KBM-7 (cell line): ENCODE results near the gene CDKAL1.

Experiments
- DNase-seq: peaks from one replicate; pipeline ENCODE4 v3.0.0-alpha.2; 2015
- in situ Hi-C: fragments of 300-500 bp; cut with MboI; formaldehyde crosslinking; loops from 2 replicates; pipeline ENCODE4 v1.14.3; 2020; ENCODE audit warnings: low sequenced_read_pairs, low pct_unique_long_range_greater_than_20kb, mixed read lengths

Gene CDKAL1

DNA sequence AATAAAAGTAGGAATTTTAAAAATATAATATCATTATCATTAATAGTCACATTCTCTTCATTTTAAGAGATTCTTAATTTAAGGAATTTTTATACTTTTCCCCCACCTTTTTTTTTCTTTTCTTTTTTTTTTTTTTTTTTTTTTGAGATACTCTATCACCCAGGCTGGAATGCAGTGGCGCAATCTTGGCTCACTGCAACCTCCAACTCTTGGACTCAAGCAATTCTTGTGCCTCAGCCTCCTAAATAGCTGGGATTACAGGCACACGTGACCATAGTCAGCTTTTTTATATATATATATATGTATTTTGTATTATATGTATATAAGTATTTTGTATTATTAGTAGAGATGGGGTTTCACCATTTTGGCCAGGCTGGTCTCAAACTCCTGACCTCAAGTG lies 457.7 kb downstream of the CDKAL1 start:
- no peak for DNase-seq

DNA sequence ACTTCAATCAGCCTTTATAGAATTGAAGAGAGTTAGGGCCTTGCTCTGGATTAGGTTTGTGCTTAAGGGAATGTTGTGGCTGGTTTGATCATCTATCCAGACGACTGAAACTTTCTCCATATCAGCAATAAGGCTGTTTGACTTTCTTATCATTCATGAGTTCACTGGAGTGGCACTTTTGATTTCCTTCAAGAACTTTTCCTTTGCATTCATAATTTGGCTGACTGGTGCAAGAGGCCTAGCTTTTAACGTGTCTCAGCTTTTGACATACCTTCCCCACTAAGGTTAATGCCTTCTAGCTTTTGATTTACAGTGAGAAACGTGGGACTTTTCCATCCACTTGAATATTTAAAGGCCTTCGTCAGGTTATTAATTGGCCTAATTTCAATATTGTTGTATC lies 461.8 kb downstream of the CDKAL1 start:
- no peak for DNase-seq
- in situ Hi-C loops: no loop called here

More for the DNA sequence above, 457.7 kb downstream of the CDKAL1 start:
- in situ Hi-C loops: no loop called here

DNA sequence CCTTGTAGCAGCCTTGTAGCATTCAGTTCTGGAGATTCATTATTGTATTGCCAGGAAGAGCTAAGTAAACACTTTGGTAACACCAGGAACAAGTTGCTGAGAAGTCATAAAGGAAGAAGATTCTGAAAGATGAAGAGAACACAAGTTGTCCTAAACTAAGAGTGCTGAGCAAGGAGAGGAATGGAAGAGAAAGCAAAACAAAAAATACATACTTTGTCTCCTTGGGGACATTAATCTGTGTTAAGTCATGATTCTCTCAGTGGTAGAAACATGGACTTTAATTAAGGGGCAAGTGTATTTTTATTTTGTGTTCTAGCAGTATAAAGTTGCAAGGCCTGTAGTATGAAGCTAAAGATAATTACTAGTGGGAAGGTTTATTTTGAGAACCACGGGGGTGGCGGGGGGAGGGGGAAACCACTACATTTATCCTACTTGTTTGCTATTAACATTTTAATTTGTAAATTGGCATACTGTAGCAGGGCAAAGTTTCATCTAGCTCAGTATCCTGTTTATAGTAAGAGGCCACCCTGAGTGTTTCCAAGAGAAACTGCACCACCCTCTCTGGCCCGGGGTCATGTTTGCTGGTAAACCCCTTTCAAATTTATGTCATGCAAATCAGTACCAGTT lies 463.0 kb downstream of the CDKAL1 start:
- no peak for DNase-seq
- in situ Hi-C loops: no loop called here

DNA sequence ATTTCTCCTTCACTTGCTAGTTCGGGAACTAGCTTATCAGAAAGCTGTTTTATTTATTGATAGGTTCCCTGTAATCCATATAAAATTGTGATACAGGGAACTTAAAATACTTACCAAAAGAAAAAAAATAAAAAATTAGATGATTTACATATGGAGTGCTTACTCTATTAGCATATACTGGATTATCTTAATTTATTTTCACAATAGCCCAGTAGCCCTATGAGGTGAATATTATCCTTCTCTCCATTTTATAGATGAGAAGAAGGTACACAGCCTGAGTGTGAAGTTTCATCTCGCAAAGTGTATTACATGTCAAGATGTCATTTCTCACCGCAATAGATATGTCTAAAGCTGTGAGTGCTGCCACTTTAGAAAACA lies 463.5 kb downstream of the CDKAL1 start:
- in situ Hi-C loops: no loop called here
- DNase-seq: no peak

DNA sequence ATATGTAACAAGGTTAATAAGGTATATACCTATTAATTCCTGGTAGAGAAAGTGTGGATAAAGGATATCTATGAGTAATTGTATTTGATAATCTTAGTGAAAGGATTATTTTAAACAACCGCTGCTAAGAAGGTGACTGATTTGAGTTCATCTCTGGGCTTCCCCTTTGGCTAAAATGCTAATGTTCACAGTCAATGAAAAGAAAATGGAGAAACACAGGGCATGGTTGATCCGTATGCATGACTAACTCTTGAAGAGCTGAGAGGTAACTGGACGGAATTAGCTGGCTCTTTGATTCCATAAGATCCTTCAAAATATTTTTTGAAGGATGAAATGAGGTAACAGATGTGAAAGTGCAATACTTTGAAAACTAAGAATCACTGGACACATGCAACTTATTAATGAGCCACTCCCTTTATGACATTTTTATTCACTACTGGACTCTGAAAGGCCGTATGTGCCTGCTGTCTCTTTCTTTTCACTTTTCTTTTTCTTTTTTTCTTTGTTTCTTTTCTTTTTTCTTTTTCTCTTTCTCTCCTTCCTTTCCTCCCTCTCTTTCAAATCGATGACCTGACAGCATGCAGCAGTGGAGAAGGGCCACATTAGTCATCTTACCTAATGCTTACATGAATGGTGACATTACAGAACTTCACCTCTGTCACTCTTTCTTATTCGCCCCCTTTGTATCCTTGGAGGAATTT lies 464.6 kb downstream of the CDKAL1 start:
- DNase-seq: no peak
- in situ Hi-C loops: no loop called here

DNA sequence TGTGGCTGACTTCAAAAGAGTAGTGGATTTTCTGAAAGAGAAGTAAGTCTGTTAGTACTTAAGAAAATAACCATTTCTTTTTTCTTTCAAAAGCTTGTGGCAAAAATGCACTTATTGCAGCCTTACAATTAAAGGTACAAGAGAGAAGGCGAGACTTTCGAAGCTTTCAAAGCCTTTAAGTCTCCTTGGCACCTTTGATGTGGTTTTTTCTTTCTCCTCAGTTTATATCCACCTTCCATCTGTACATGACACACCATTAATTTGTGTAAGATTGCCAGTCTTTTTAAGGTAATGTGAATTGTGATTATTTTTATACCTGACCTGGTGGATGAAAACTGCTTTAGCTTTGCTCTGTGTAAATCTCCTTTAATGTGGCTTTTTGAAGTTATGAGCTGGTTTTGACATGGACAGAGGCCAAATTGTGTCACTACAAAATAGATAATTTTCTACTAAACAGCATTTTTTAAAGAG lies 466.1 kb downstream of the CDKAL1 start:
- in situ Hi-C loops: no loop called here
- DNase-seq: no peak

DNA sequence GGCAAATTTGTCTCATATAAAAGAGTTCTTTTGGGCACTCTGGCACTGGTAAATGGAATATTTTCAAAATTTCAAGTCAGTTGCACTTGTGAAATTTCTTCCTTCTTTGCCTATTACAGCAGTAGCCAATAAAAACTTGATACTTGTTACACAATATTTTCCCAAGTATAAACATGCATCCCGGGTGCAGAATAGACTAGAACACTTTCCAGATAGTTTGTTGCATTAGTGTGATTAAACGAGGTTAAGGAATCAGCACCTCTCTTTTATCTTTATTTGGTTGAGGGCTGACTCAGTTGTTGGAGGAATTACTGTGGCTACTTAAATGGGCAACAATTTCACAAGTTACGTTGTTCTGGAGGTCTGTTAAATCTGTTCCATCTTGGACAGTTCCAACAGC lies 467.5 kb downstream of the CDKAL1 start:
- in situ Hi-C loops: no loop called here

DNA sequence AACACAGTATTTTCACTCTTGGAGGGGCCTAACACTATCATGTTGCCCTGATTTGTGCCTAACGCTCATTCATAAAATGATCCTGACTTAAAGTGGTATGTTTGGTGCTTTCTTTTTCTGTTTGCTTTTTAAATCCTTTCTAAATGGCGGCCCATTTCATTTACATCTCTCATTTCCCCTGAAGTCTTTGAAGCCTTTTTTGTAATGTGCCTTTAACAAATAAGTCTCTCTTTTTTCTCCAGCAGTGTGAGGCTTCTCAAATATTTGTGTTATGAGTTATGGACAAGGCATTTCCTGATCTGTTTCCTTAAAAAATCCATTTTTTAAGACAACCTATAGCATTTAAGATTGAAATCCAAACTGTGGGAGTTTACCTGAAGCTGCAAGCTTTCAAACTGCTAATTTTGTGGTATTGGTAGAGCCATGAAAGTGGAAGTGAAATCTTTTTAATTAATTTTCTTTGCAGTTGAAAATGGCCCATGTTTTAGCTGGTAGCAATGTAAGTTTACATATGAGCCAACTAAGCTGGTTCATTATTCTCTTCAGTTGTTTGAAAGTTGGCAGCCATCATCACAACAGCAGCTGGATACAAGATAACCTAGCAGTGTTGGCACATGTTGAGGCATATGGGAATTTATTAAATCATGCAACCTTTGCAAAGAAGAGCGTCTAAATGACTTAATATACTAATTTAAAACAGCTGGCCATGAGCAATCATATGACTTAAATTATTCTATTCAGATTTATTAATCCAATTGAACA lies 469.7 kb downstream of the CDKAL1 start:
- DNase-seq: no peak
- in situ Hi-C loops: no loop called here

More for the DNA sequence above, 467.5 kb downstream of the CDKAL1 start:
- no peak for DNase-seq

DNA sequence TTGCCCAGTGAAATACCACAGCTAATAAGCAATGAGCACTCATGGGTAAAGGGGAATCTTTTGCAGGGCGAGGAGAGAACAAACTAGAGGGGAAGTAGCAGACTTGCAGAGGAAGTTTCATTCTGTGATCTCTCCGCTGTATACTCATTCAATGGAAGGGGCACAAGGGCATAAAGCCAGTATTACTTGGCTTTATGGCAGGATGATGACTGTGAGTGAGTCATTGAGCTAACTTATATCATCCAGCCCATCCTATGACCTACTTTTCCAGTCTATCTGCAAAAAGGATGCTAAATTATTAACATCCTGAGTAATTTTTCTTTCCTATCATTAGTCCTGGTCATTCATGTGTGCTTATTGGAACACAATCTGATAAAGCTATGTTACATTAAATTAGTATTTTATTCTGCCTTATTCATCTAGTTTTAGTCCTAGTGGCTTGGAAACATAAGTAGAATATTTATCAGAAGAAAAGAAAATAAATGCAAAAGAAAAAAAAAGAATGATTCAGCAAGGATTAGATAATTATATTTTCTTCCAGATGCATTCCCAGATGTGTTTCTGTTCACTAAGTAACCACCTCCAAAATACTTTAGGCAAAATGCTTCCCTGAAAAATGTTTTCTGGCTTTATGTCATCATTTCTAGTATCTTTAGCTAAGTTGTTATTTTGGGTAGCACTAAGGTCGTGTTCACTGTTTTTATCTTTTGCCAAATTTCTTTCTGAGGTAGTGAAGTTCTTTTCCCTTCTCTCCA lies 471.7 kb downstream of the CDKAL1 start:
- no peak for DNase-seq
- in situ Hi-C loops: no loop called here

DNA sequence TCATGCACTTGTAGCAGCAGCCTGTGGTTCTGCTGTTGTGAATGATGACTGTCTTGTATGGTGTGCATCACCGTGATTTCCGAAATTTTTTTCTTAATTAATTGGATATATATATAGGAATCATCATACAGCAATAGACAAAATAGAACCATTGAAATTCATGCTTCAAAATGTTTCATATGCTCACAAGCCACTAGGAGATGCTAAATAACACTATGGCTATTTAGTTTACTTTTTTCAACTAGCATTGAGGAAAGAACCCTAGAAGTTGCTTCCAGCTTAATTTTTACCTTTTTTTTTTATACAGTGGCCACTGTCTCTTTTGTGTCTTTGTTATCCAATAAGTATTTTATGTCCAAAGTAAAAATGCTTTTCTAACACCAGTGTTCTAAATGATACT lies 485.4 kb downstream of the CDKAL1 start:
- in situ Hi-C loops: no loop called here
- no peak for DNase-seq

DNA sequence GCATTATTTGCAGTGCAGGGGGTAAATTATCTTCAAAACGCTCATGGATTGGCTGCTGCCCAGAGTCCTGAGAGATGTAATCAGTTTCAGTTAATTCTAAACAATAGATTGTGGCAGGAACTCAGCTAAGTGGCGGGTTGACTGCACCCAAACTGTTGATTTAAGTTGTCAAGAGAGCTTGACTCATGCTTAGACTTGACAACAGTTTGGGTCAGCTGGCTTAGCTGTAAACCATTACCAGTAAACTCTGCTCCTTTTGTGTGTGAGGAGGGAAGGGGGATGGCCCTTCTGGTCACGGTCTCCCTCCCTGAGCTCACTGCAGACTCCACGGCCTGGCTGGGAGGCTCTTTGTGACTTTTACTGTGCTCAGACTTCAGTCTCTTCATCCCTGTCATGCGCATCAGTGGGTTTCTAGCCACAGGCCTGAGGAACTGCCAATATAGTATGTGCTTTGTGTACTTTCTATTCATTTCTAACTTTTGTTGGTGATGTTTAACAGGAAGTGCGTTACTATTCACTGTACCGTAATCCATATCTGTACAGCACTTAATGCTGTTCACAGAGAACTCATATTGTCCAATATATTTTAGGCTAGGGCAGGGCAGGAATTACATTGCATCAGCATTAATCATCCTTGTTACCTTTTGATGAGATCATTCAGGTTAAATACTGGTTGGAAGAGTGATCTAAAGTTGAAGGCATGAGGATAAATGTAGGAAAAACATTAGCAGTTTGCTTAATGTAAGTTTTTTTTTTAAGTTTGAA lies 488.3 kb downstream of the CDKAL1 start:
- DNase-seq: no peak
- in situ Hi-C loops: no loop called here

DNA sequence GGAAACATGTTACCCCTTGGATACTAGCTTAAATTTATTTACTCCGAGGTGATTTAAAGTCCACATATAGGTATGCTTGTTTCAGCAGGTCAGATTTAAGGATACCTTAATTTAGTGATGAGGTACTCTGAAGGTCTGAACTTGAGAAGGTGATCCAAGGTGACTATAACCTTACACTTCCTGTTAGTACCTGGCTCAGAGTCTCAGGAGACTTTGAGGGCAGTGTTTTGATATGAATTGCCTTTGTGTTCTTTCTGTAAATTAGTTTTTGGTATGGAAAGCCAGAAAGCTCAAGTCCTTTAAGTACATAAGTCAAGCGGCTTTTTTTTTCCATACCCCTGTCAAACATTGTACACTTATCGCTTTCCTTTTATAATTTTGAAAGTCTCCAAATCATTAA lies 489.0 kb downstream of the CDKAL1 start:
- DNase-seq: no peak
- in situ Hi-C loops: no loop called here

DNA sequence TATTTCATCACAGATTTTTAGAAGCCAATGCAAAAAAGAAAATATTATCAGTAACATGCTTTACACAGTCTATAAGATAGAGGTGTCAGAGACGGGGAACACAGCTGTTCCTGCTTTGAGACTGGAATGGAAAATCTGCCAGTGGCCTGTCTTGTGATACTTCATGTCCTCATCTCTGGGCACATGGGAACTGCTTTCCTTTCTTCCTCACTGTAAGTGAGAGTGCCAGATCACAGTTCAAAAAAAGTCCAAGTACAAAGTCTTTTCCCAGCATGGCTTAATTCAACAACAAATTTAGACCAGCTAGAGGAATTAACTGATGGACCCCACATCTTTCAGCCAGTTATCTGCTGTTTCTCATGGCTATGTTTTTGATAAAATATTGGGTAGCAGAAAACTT lies 490.4 kb downstream of the CDKAL1 start:
- no peak for DNase-seq
- in situ Hi-C loops: no loop called here

DNA sequence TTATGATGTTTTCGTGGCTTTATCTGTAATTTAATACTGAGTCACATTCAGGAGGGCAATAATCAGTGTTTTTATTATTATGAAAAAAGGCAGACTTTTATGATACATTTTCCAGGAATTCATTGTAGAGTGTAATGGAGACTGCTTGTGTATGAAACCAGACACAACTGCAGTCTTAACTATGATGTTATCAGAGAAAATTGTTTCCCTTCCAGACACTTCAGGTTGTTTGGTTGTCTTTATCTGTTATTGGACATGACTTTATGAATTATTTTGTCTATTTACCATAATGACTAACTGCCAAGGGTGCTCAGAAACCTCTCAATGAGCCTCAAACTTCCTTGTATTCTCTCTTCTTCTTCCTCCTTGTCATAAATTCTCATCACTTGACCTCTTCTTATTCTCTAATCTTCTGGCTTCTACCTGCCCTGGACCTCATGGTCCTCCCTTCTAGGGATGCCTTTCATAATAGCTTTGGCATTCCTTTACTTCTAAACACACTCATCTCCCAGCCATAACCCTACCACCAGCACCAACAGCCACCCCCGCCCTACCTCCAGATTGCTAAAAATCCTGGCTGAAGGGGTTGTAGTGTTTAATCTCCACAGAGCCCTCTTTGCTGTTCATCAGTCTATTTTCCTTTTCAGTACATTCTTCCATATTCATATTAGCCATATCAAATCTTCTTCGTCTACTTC lies 492.5 kb downstream of the CDKAL1 start:
- in situ Hi-C loops: no loop called here
- DNase-seq: no peak

DNA sequence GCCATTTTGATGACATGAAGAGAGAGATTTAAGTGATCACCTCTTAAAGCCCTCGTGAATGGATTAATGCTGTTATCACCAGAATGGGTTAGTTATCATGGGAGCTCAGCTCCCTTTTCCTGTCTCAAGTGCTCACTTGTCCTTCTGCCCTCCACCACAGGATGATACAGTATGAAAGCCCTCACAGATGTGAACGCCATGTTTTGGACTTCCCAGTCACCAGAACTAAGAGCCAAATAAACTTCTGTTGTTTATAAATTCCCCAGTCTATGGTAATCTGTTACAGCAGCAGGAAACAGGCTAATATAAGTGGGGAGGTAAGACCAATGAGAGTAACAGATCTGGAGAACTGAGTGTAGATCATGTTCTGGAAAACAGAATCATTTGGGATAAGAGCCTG lies 493.2 kb downstream of the CDKAL1 start:
- no peak for DNase-seq
- in situ Hi-C loops: no loop called here

DNA sequence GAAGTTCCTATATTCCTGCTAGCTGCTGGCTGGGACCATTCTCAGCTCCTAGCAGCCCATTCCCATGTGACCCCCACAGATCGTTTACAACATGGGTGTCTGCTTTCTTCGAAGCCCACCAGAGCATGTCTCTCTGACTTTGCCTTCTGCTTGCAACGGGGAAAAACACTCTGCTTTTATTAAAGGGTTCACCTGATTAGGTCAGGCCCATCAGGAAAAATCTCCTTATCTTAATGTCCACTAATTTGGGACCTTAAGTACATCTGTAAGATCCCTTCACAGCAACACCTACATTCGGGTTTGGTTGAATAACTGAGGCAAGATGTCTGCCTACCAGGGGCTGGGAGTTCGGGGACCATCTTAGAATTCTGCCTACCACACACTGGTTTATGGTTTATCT lies 496.9 kb downstream of the CDKAL1 start:
- in situ Hi-C loops: no loop called here
- DNase-seq: no peak

DNA sequence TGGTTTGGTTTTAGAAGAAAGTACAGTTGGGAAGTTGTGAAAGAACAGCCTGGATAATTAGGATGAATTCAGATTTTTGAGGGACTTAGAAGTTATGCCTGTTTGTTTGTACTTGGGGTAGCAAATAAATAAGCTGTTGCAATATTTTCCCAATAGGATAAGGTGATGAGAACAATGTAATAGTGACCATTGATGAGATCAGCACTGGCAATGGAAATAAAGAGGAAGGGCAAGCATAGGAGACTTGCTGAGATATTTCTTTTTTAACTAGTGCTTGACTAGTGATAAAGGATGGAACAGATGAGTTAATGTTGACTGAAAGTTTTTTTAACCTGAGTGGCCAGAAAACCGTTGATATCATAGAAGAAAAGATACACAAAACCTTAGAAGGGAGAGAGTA lies 498.8 kb downstream of the CDKAL1 start:
- in situ Hi-C loops: no loop called here
- no peak for DNase-seq

DNA sequence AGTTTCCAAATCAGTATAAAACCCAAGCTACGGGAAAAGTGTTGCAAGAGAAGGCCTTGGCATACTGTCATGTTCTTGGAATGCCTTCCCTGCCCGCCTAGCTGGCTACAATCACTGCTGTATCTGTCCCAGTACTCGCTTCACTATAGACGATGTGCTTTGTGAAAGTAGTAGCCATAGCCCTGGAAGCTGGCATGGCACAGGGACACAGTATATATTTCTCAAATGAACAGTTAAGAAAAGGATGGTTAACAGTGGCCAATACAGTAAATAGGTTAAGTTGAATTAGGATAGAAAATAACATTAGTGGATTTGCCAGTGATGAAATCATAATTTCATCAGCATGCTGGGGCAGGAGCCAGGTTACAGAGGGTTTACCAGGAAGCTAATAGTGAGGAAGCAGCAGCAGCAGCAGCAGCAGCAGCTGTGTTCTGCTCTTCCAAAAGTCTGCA lies 499.3 kb downstream of the CDKAL1 start:
- DNase-seq: no peak
- in situ Hi-C loops: no loop called here
